Natural killer cell (primary cell): Measurements from ENCODE around the gene UBXN1. TPM values are rescaled to one million over a fixed set of nuclear protein-coding genes. Genes with fewer than 3 reads are reported as not detected.
A peak's percentile ranks its signal among the peaks of the same experiment; 100 is the strongest.

Experiments used
- ATAC-seq, 3 donors: fragments of 150-1000 bp in 2 of 3; fragments of 200-7000 bp in 1 of 3; cut with Tn5 transposase; 1 replicate in 1 of 3; 2 replicates in 2 of 3; pipeline ENCODE4 v1.10.0; 2021; ENCODE audit warnings: mild to moderate bottlenecking in 2 of 3, moderate library complexity in 2 of 3
- DNase-seq, 2 donors: peaks; one replicate each; pipeline versions ENCODE4 v3.0.0 to v3.0.0-alpha.2; 2013 to 2021; ENCODE audit warnings: mixed read lengths in 1 of 2
- H3K27ac ChIP-seq: one replicate; pipeline ENCODE4 v1.5.1; 2013; ENCODE audit warnings: mild to moderate bottlenecking, low read length
- H3K27me3 ChIP-seq: one replicate; pipeline ENCODE4 v1.6.1; 2013; ENCODE audit warnings: low read length; ENCODE audit not compliant: control insufficient read depth, insufficient read depth
- H3K36me3 ChIP-seq: one replicate; pipeline ENCODE4 v1.6.1; 2013; ENCODE audit warnings: low read length; ENCODE audit not compliant: control insufficient read depth, insufficient read depth
- H3K4me1 ChIP-seq: one replicate; pipeline ENCODE4 v1.6.1; 2013; ENCODE audit warnings: low read length; ENCODE audit not compliant: control insufficient read depth, insufficient read depth
- H3K4me3 ChIP-seq: one replicate; pipeline ENCODE4 v1.5.1; 2013; ENCODE audit warnings: low read length
- H3K9me3 ChIP-seq: one replicate; pipeline ENCODE4 v1.6.1; 2013; ENCODE audit warnings: low read length; ENCODE audit not compliant: control insufficient read depth, insufficient read depth
- H3K27ac Mint-ChIP-seq, 2 donors: one replicate each; pipeline ENCODE4 v1.8.0; 2022; ENCODE audit warnings: mild to moderate bottlenecking in 2 of 2, mixed read lengths in 2 of 2, moderate library complexity in 1 of 2
- H3K27me3 Mint-ChIP-seq, 2 donors: one replicate each; pipeline ENCODE4 v1.8.0; 2022; ENCODE audit warnings: low read depth in 2 of 2, mixed read lengths in 2 of 2
- H3K36me3 Mint-ChIP-seq: one replicate; pipeline ENCODE4 v1.8.0; 2022; ENCODE audit warnings: mixed read lengths
- H3K4me1 Mint-ChIP-seq, 2 donors: one replicate each; pipeline ENCODE4 v1.8.0; 2022; ENCODE audit warnings: mixed read lengths in 2 of 2
- H3K4me3 Mint-ChIP-seq: one replicate; pipeline ENCODE4 v1.8.0; 2022; ENCODE audit warnings: mild to moderate bottlenecking, moderate library complexity, mixed read lengths
- H3K9me3 Mint-ChIP-seq, 2 donors: one replicate each; pipeline ENCODE4 v1.8.0; 2022; ENCODE audit warnings: mixed read lengths in 2 of 2
- WGBS: methylation state at CpG from one replicate; pipeline ENCODE4 v1.1.7; 2013; ENCODE audit warnings: missing lambda C conversion rate; ENCODE audit not compliant: insufficient coverage; 5-methylcytosine and 5-hydroxymethylcytosine counted together
- intact Hi-C: fragments of 100-400 bp; cut with micrococcal nuclease; formaldehyde crosslinking; loops from one replicate; pipeline ENCODE4 v1.14.2; 2022
- total RNA-seq, 4 donors: library from RNA; stranded (reverse); fragments of 120-200 nt in 1 of 4; gene quantifications; one replicate each; pipeline versions ENCODE4 v1.2.3 to v1.2.4, GENCODE V29; 2013 to 2022
- TF ChIP-seq, protein P1 (sequence below): fragments of 200-600 bp; IDR thresholded peaks from one replicate; pipeline ENCODE4 v1.8.0; 2022; ENCODE audit warnings: antibody characterized with exemption

The UBXN1 gene
- total RNA-seq, 3 donors from 2014 or later (not counting 1 experiment from before 2014, with no cell fraction given), result 179 to 238 (median 238) TPM

DNA sequence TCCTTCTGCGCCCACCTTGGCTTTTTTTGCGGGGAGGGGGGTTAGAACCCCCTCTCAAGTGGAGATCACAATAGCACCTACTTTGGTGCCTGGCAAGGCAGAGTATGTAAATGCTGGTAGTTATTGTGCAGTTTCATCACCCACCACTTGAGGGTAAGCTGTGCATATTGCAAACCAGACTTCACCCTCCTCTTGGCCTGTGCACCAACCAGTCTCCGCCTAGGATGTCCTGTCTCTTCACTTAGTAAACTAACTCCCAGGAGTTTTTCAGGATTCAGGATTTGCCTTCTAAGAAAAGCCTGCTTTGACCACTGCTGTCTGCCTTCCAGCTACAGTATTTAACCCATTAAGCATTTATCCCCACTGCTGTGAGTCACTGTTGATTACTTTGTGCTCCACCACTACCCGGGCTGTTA is 2.0 kb upstream of the UBXN1 start:
- Mint-ChIP-seq H3K4me1 (peaks cover 26 to 31% of the 10 kb centered on the region in 2 donors), H3K9me3 (no peaks in the 10 kb centered on the region), H3K27ac (peak overlapping the region; percentile 73 to 95), H3K36me3 (peaks cover 6% of the 10 kb centered on the region), H3K4me3 (peak overlapping the region; percentile 67), H3K27me3 (no peaks in the 10 kb centered on the region)
- DNase-seq (peak in 1 of 2 donors; percentile 75), ATAC-seq (peak; percentile 27 to 50 (median 30))
- intact Hi-C loops, result loop anchor here (1.0 kb wide), 1 partner anchor 13 kb away; no protein-coding TSS in a partner anchor
- Histone ChIP-seq H3K4me1 (peaks cover 21% of the 10 kb centered on the region), H3K36me3 (peaks cover 18% of the 10 kb centered on the region), H3K27me3 (no peaks in the 10 kb centered on the region), H3K27ac (no peak overlapping the region), H3K4me3 (no peak overlapping the region), H3K9me3 (no peaks in the 10 kb centered on the region)
- WGBS, result 50% methylated on average over 4 of the region's 4 CpGs
- TF ChIP-seq, protein P1, sequence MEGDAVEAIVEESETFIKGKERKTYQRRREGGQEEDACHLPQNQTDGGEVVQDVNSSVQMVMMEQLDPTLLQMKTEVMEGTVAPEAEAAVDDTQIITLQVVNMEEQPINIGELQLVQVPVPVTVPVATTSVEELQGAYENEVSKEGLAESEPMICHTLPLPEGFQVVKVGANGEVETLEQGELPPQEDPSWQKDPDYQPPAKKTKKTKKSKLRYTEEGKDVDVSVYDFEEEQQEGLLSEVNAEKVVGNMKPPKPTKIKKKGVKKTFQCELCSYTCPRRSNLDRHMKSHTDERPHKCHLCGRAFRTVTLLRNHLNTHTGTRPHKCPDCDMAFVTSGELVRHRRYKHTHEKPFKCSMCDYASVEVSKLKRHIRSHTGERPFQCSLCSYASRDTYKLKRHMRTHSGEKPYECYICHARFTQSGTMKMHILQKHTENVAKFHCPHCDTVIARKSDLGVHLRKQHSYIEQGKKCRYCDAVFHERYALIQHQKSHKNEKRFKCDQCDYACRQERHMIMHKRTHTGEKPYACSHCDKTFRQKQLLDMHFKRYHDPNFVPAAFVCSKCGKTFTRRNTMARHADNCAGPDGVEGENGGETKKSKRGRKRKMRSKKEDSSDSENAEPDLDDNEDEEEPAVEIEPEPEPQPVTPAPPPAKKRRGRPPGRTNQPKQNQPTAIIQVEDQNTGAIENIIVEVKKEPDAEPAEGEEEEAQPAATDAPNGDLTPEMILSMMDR, result peak; percentile 18

- DNase-seq (no peak), ATAC-seq (no peak)
- peak overlapping the region; percentile 93 for H3K4me3 Mint-ChIP-seq
- H3K36me3 Mint-ChIP-seq, result peaks cover 6% of the 10 kb centered on the region
- Histone ChIP-seq H3K36me3 (peaks cover 20% of the 10 kb centered on the region), H3K9me3 (no peaks in the 10 kb centered on the region), H3K27ac (peak overlapping the region; percentile 95), H3K4me1 (peaks cover 21% of the 10 kb centered on the region), H3K4me3 (peak overlapping the region; percentile 98), H3K27me3 (no peaks in the 10 kb centered on the region)
- peaks cover 26 to 31% of the 10 kb centered on the region in 2 donors for H3K4me1 Mint-ChIP-seq
- H3K27ac Mint-ChIP-seq, result peak overlapping the region; percentile 95 to 99
- 4% methylated on average over 16 of the region's 16 CpGs for WGBS
- no peaks in the 10 kb centered on the region for H3K9me3 Mint-ChIP-seq
- intact Hi-C loops, result loop anchor here (5.0 kb wide), 2 partner anchors 86 to 251 kb away; partner anchors contain the start of gene TUT1
- no peaks in the 10 kb centered on the region for H3K27me3 Mint-ChIP-seq
- TF ChIP-seq, protein P1, result no peak
Measured at GRCh38 chr11:62678433-62678769, 472 bp downstream of the UBXN1 start.

DNA sequence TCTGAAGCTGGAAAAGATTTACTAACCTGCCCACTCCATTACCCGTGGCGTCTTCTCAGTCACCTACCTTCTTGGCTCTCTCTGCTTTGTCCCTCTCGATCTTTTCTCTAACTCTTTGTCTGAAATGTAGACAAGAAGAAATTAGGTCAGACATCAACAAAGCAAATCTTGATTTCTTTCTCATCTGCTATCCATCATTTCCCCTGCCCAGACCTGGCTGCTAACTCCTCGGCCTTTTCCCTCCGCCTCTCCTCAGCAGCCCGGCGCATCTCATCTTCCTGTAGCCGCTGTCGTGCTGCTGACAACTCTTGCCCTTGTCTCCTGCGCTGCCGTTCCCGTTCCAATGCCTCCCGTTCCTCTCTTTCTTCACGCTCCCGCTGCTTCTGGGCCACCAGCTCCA is 1.2 kb downstream of the UBXN1 start:
- Histone ChIP-seq H3K4me1 (peaks cover 27% of the 10 kb centered on the region), H3K27me3 (no peaks in the 10 kb centered on the region), H3K36me3 (peaks cover 20% of the 10 kb centered on the region), H3K9me3 (no peaks in the 10 kb centered on the region), H3K4me3 (no peak overlapping the region), H3K27ac (peak overlapping the region; percentile 95)
- H3K4me3 Mint-ChIP-seq, result peak overlapping the region; percentile 93
- intact Hi-C loops, result loop anchor here (5.0 kb wide), 2 partner anchors 85 to 250 kb away; partner anchors contain the start of gene TUT1
- peaks cover 6% of the 10 kb centered on the region for H3K36me3 Mint-ChIP-seq
- H3K27ac Mint-ChIP-seq, result peak overlapping the region; percentile 95 to 99
- TF ChIP-seq, protein P1, result no peak
- 95% methylated on average over 15 of the region's 15 CpGs for WGBS
- H3K9me3 Mint-ChIP-seq, result no peaks in the 10 kb centered on the region
- DNase-seq (no peak), ATAC-seq (no peak)
- no peaks in the 10 kb centered on the region for H3K27me3 Mint-ChIP-seq
- H3K4me1 Mint-ChIP-seq, result peaks cover 26 to 34% of the 10 kb centered on the region in 2 donors

GRCh38 chr11:62677156-62677555 is 1.7 kb downstream of the UBXN1 start:
- WGBS, result 97% methylated on average over 6 of the region's 6 CpGs
- H3K27ac Mint-ChIP-seq, result peak overlapping the region; percentile 95 to 99
- Histone ChIP-seq H3K9me3 (no peaks in the 10 kb centered on the region), H3K36me3 (peaks cover 20% of the 10 kb centered on the region), H3K4me1 (peaks cover 33% of the 10 kb centered on the region), H3K27me3 (no peaks in the 10 kb centered on the region), H3K4me3 (no peak overlapping the region), H3K27ac (no peak overlapping the region)
- H3K4me1 Mint-ChIP-seq, result peaks cover 29 to 40% of the 10 kb centered on the region in 2 donors
- peaks cover 6% of the 10 kb centered on the region for H3K36me3 Mint-ChIP-seq
- no peaks in the 10 kb centered on the region for H3K27me3 Mint-ChIP-seq
- peak overlapping the region; percentile 93 for H3K4me3 Mint-ChIP-seq
- ATAC-seq, result no peak
- TF ChIP-seq, protein P1, result no peak
- intact Hi-C loops, result loop anchor here (5.0 kb wide), 2 partner anchors 85 to 250 kb away; partner anchors contain the start of gene TUT1
- H3K9me3 Mint-ChIP-seq, result no peaks in the 10 kb centered on the region
- no peak for DNase-seq
